Measurements from ENCODE around the gene UGGT2.
"Not testable (repeated sequence)": the region's sequence is repeated elsewhere in the genome, so short reads cannot be mapped to it uniquely, and the experiment has no call there.

The UGGT2 gene

DNA sequence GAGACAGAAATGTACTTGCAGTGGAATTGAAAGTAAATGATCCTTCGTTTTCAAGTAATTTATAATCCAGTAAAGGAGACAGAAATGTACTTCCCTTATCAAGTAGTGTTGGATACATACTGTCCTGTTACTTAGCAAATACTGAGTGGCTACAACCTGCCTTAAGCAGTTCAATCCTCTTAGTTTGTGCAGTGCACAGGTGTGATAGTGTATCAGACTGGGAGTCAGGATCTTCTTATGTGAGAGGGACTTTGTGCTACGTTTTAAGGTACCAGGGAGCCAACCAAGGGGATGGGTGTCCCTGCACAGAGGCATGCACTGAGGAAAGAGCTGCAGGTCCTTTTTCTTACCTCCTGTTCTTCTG is 265.1 kb downstream of the UGGT2 start:
- DNase-seq = no peak

GRCh38 chr13:95787356-95788099 is 265.7 kb downstream of the UGGT2 start:
- no peak for DNase-seq

DNA sequence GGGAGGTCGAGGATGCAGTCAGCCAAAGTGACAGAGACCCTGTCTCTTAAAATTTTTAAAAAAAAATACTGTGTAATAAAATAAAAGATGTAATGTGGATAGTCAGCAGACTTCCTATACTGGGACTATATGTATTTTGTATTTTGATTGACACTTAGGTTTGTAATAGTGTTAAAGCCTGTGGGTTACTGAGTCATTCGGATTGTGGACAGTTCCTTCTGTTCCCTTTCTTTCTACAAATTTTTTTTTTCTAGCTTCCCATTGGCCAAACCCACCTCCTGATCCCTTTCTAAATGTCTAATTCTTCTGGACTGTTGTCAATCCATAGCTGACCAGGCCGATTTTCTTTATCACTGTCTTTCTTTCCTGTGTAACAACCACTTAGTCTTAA is 268.3 kb downstream of the UGGT2 start:
- DNase-seq = no peak

GRCh38 chr13:95784161-95784899 is 268.9 kb downstream of the UGGT2 start:
- DNase-seq = no peak

- DNase-seq = no peak
These were observed 269.5 kb downstream of the UGGT2 start for GRCh38 chr13:95783747-95784146.

DNA sequence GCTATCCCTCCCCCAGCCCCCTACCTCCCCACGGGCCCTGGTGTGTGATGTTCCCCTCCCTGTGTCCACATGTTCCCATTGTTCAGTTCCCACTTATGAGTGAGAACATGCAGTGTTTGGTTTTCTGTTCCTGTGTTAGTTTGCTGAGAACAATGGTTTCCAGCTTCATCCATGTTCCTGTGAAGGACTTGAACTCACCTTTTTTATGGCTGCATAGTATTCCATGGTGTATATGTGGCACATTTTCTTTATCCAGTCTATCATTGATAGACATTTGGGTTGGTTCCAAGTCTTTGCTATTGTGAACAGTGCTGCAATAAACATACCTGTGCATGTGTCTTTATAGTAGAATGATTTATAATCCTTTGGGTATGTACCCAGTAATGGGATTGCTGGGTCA is 271.3 kb downstream of the UGGT2 start:
- DNase-seq = not testable (repeated sequence)

GRCh38 chr13:95781016-95781415 is 272.2 kb downstream of the UGGT2 start:
- no peak for DNase-seq

DNA sequence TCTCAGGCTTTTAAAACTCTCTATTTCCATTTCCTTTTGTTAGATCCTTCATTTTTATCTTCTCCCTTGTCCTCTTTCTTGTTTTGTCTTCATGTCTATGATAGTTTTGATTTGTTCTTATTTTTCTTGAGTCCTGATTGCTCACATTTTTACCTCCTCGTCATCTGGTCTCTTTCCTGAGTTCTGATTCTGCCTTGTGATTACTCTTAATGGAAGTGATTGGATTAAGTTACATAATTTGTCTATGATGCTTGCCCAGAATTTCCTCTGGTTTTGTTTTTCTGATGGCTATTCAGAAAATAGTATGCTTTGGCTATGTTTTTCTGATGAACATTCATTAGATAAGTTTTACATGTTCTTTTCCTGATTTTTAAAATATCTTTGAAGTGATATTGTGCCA is 273.7 kb downstream of the UGGT2 start:
- no peak for DNase-seq

GRCh38 chr13:95771905-95772304 is 281.3 kb downstream of the UGGT2 start:
- DNase-seq = no peak

DNA sequence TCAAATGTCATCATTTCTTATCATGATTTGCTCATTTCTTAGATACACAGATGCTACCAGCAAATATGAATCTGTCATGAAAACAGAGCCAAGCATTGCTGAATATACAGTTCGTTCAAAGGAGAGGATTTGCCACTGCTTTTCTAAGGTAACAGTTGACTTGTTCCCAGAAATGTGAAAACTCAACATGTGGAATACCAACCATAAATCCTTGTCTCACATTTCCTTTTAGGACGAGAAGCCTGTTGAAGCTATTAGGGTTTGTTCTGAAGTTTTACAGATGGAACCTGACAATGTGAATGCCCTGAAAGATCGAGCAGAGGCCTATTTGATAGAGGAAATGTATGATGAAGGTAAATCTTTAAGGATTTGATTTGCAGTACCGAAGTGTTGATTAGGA is 289.6 kb downstream of the UGGT2 start:
- no peak for DNase-seq

GRCh38 chr13:95762626-95763025 is 290.6 kb downstream of the UGGT2 start:
- not testable (repeated sequence) for DNase-seq

- DNase-seq = no peak
These were observed 297.1 kb downstream of the UGGT2 start for GRCh38 chr13:95756072-95756471.

GRCh38 chr13:95754069-95754468 is 299.1 kb downstream of the UGGT2 start:
- no peak for DNase-seq

- DNase-seq = no peak
These were observed 300.5 kb downstream of the UGGT2 start for GRCh38 chr13:95752677-95753076.

All from stimulated activated CD4-positive, alpha-beta T cell treated with anti-CD3 and anti-CD28 coated beads, Interleukin-2, amount 100 ng/mL, for 48 hours (primary cell).